GM04504 (cell line): ENCODE measurements around the gene TRRAP.
"Not testable (repeated sequence)": the region's sequence is repeated elsewhere in the genome, so short reads cannot be mapped to it uniquely, and the experiment has no call there.

Source experiments
- DNase-seq: peaks from one replicate; pipeline ENCODE4 v3.0.0-alpha.2; 2012; ENCODE audit warnings: low read depth

Gene TRRAP

GRCh38 chr7:98866765-98867164 is 11.6 kb upstream of the TRRAP start:
- DNase-seq: no peak

DNA sequence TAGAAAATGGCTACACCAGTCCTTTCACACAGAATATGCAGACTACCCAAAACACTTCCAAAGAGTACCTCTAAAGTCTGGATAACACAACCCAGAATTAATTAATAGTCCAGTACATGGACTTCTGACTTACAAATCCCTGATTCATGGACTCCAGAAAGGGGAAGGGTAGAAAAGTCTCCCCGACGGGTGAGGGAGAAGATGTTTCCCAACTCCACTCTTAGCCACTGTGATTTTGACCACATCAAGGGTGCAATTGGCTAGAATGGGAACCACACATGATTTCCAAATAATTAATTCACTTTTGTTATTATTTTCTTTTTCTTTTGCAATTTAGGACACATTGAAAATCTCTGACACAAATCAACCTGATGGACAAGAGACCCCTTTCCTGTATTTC is 9.9 kb upstream of the TRRAP start:
- DNase-seq: no peak

DNA sequence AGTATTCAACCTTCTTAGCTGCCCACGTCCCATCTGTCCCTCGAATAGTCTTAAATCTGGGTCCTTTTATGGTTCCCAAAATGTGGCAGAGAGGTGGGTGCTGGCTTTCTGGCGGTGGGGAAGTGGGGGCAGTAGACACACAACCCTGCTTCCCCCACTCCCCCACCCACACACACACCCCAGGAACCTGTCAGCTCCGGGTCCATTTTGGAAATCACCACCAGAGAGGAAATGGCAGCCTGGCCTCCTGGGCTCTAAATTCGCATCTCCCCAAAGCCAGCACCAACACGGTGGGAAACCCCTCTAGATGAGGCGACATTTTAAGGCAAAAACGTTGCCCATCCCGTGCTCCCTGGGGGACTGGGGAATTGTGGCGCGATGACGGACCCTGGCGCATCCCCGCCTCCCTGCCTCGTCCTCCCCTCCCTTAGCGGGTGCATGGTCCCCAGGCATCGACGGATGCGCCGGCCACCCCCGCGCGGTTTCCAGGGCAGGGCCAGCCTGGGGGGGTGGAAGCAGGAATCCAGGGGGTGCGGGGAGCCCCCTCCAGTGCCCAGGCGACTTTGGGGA is 9.2 kb upstream of the TRRAP start:
- DNase-seq: no peak

- DNase-seq: no peak
Observed at GRCh38 chr7:98869597-98870120, 8.7 kb upstream of the TRRAP start, which contains the start of gene TMEM130. TSS of gene TMEM130 (minus strand) at chr7:98870014. CDS start at chr7:98869861, 153 bp downstream.

- no peak for DNase-seq
Observed at GRCh38 chr7:98870121-98870651, 8.1 kb upstream of the TRRAP start.

- DNase-seq: no peak
Observed at GRCh38 chr7:98870807-98871491, 7.4 kb upstream of the TRRAP start.

DNA sequence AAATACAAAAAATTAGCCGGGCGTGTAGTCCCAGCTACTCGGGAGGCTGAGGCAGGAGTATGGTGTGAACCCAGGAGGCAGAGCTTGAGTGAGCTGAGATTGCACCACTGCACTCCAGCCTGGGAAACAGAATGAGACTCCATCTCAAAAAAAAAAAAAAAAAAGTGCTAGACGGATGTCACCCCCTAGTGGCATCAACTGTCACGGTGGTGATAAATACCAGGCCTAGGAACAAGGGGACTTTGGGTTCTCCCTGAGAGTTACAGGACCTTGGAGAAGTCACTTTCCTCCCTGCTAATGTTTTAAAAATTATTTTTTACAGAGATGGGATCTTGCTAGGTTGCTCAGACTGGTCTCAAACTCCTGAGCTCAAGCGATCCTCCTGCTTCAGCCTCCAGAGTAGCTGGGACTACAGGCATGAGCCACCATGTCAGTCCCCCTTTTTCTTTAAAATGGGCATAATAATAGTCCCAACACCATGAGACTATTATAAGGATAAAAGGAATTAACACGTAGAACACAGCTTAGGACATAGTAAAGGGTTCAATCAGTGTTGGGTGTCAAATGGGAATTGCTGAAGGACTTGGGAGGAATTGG is 5.9 kb upstream of the TRRAP start:
- DNase-seq: no peak

GRCh38 chr7:98873610-98874009 is 4.7 kb upstream of the TRRAP start:
- DNase-seq: not testable (repeated sequence)

DNA sequence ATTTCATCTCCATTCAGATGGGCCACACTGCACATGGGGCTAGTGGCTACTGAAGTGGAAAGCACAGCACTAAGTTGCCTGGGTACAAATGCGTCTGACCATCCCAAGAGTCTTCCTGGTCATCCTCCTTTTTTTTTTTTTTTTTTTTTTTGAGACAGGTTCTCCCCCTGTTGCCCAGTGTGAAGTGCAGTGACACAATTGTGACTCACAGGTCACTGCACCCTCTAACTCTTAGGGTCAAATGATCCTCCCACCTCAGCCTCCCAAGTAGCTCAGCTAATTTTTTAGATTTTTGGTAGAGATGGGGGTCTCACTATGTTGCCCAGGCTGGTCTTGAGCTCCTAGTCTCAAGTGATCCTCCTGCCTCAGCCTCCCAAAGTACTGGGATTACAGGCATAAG is 3.4 kb upstream of the TRRAP start:
- no peak for DNase-seq

GRCh38 chr7:98875501-98875900 is 2.8 kb upstream of the TRRAP start:
- DNase-seq: no peak

DNA sequence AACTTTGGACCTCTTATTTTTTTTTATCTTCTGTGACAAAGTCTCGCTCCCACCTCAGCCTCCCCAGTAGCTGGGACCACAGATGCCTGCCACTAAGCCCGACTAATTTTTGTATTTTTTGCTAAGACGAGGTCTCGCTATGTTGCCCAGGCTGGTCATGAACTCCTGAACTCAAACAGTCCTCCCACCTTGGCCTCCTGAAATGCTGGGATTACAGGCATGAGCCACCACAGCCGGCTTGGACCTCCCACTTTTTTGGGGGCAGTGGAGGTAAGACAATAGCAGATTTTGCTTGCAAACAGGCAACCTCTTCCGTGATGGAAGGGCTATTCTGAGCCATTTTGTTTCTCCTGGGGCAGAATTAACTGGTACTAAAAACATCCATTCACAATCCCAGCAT is 1.2 kb upstream of the TRRAP start:
- no peak for DNase-seq

DNA sequence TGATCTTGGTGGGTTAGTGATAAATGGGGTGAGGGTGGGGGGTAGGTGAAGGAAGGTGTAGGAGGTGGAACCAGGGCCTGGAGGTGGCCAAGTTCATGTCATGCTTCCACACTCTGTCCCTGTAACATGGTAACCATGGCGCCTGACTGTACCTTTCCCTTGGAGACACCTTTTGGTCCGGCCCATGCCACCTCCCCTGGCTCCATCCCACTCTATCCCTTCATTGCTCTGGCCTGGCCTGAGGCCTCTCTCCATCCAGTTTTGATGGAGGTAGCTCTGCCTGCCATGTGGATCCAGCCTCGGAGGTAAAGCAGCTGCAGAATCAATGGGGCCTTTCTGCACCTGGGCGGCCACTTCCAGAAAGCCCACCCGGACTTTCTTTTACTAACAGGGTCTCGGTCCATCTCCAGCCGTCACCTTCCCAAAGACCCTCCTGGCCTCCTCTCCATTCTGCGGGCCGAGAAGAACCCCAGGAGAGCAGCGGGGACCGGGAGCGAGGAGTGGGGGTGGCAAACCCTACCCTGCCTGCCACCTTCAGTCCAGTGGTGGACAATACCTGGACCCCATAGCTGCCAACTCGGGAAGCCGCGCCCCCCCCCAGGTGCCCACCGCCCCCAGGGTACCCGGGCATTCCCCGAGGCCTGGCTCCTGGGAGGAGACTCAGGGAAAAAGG is 504 bp upstream of the TRRAP start:
- DNase-seq: no peak

DNA sequence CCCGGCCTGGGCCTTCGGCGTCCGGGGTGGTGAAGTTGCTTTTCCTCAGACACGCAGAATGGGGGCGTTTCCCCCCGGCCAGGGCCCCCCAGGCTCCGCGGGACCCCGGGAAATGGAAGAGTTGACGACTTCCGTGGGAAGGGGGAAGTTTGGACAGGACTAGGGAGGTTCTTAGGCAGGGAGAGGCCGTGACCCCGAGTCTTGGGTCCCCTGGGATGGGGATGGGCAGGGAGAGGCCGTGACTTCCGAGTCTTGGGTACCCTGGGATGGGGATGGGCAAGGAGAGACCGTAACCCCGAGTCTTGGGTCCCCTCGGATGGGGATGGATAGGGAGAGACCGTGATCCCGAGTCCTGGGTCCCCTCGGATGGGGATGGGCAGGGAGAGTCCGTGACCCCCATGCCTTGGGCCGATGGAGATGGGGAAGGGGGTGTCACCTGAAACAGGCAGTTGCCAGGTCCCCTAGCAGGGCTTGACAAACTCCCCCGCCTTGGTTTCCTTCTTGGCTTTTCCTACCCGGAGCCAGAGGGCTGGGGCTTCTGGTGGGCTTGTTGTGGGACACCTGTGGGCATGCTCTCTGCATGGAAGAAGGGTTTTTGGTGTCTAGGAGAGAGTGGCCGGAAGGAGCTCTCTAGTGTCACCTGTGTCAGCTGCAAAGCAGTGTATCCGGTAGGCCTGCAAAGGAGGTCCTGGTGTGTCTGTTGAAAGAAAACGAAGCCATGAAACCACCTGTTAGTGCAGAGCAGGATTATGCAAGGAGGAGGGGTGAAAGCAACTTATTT is 1.1 kb downstream of the TRRAP start:
- DNase-seq: no peak

GRCh38 chr7:98879979-98880315 is 1.6 kb downstream of the TRRAP start:
- no peak for DNase-seq

- DNase-seq: no peak
Observed at GRCh38 chr7:98880485-98880884, 2.2 kb downstream of the TRRAP start.

DNA sequence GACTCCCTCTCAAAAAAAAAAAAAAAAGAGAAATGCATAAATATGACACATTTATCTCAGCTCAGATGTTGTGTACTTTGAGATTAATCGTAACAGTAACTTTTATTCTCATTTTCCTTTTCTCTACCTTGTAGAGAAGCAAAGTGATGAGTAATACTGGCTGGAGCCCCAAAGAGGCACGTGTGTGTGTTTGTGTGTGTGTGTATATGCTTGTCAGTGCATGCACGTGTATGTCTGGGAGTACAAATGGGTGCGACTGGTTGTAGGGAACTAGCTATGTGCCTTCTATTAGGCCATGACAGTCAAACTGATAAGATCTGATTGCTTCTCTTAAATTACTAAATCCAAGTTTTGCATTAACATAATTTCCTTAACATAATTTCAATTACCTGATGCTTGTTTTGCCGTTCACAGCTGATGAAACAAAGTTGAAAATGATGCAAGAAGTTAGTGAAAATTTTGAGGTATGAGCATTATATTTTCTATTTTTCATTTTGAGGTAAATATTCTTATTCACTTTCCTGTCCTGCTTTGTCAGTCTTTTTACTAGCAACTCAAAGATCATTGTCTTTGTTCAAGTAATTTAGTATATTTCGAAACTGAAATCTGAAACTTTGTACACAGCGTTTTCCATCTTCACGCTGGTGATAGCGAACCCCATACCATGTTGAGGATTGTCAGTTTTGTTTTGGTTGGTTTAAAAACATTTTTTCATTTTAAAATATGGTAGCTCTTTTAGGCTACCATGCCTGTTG is 3.4 kb downstream of the TRRAP start:
- DNase-seq: no peak

GRCh38 chr7:98884416-98884815 is 6.1 kb downstream of the TRRAP start:
- DNase-seq: no peak

GRCh38 chr7:98887038-98887437 is 8.7 kb downstream of the TRRAP start:
- no peak for DNase-seq

GRCh38 chr7:98892609-98893008 is 14.3 kb downstream of the TRRAP start:
- DNase-seq: no peak

- no peak for DNase-seq
Observed at GRCh38 chr7:98899816-98900215, 21.5 kb downstream of the TRRAP start.

DNA sequence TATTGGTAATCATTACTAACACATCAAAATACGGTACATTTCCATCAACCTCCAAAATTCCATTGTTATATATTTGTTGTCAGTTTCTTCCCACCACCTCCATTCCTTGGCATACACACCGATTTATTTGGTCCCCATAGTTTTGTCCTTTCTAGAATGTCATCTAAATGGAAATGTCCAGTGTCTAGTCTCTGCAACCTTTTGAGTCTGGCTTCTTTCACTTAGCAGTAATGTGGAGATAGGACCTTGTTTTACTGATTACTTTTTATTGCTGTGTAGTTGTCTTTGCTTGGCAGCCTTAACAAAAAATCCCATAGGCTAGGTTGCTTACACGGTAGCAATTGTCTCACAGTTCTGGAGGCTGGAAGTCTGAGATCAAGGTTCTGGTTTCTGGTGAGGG is 22.5 kb downstream of the TRRAP start:
- no peak for DNase-seq
